H1 (cell line): ENCODE results near the gene BRMS1L. TPM values are rescaled to one million over a fixed set of nuclear protein-coding genes. Genes with fewer than 3 reads are reported as not detected.
"Not testable (repeated sequence)": the region's sequence is repeated elsewhere in the genome, so short reads cannot be mapped to it uniquely, and the experiment has no call there.

Experiments used
- CTCF ChIA-PET: fragments of 300-600 bp; sonication (Branson Sonifier 250); formaldehyde crosslinking; loops from one replicate; lab custom pipeline; 2021; ENCODE audit not compliant: partially characterized antibody; lab: Charles Lee
- POLR2A ChIA-PET: fragments of 300-600 bp; sonication (Branson Sonifier 250); formaldehyde crosslinking; loops from one replicate; lab custom pipeline; 2021; ENCODE audit warnings: inconsistent platforms; ENCODE audit not compliant: partially characterized antibody; lab: Charles Lee
- DNase-seq, 2 experiments: peaks; one replicate each; pipeline versions ENCODE4 v3.0.0 to v3.0.0-alpha.2; 2010 to 2022; ENCODE audit warnings: low spot score in 2 of 2, low read depth in 1 of 2, mixed read lengths in 1 of 2
- FAIRE-seq: peaks from 2 replicates; lab custom pipeline; 2011; peaks lifted over from hg19 to GRCh38; lab: Jason Lieb, UNC
- H2AFZ ChIP-seq: 2 replicates; pipeline ENCODE4 v1.8.1; 2012; ENCODE audit warnings: low read length, inconsistent platforms
- H2AK5ac ChIP-seq: 2 replicates; pipeline ENCODE4 v1.6.1; 2013; ENCODE audit warnings: low read depth, low read length
- H2BK120ac ChIP-seq: replicated peaks from 2 replicates; pipeline ENCODE3; 2013; ENCODE audit warnings: low read depth, low read length, inconsistent platforms
- H2BK12ac ChIP-seq: 2 replicates; pipeline ENCODE4 v1.6.1; 2013; ENCODE audit warnings: low read depth, low read length
- H2BK15ac ChIP-seq: 2 replicates; pipeline ENCODE4 v1.6.1; 2013; ENCODE audit warnings: low read length
- H2BK20ac ChIP-seq: 2 replicates; pipeline ENCODE4 v1.6.1; 2013; ENCODE audit warnings: low read length
- H2BK5ac ChIP-seq: 2 replicates; pipeline ENCODE4 v1.6.1; 2013; ENCODE audit warnings: low read depth, low read length
- H3K14ac ChIP-seq: 2 replicates; pipeline ENCODE4 v1.6.1; 2013; ENCODE audit warnings: inconsistent platforms; ENCODE audit not compliant: insufficient read length
- H3K18ac ChIP-seq: 2 replicates; pipeline ENCODE4 v1.6.1; 2013; ENCODE audit warnings: low read length; ENCODE audit errors: extremely low read depth
- H3K23ac ChIP-seq: 2 replicates; pipeline ENCODE4 v1.6.1; 2013; ENCODE audit warnings: inconsistent platforms; ENCODE audit not compliant: insufficient read length
- H3K23me2 ChIP-seq: 2 replicates; pipeline ENCODE4 v1.6.1; 2013; ENCODE audit warnings: low read depth, low read length
- H3K27ac ChIP-seq: 2 replicates; pipeline ENCODE4 v1.6.1; 2011; ENCODE audit warnings: low read depth, low read length, inconsistent platforms
- H3K27me3 ChIP-seq, 4 experiments: replicated peaks in 1 of 4; 1 replicate in 1 of 4; 2 replicates in 3 of 4; pipeline versions ENCODE4 v1.6.1 to v1.8.1; 2011 to 2013; ENCODE audit warnings: low read length in 3 of 4, mild to moderate bottlenecking in 3 of 4, inconsistent platforms in 2 of 4, mixed read lengths in 2 of 4, moderate library complexity in 1 of 4; ENCODE audit not compliant: control insufficient read depth in 3 of 4, insufficient read depth in 3 of 4; ENCODE audit errors: extremely low read depth in 1 of 4
- H3K36me3 ChIP-seq, 4 experiments: 2 replicates each; pipeline versions ENCODE4 v1.6.1 to v1.8.1; 2011 to 2013; ENCODE audit warnings: mild to moderate bottlenecking in 4 of 4, low read length in 3 of 4, moderate library complexity in 2 of 4, control low read depth in 1 of 4, inconsistent platforms in 1 of 4; ENCODE audit not compliant: insufficient read depth in 4 of 4, control insufficient read depth in 2 of 4
- H3K4ac ChIP-seq: replicated peaks from 2 replicates; pipeline ENCODE3; 2013; ENCODE audit warnings: low read length, low read depth, mixed read lengths, inconsistent platforms; ENCODE audit not compliant: insufficient read length
- H3K4me1 ChIP-seq, 4 experiments: replicated peaks in 1 of 4; 1 replicate in 1 of 4; 2 replicates in 3 of 4; pipeline versions ENCODE4 v1.6.1 to v1.8.1; 2011 to 2013; ENCODE audit warnings: low read length in 3 of 4, inconsistent platforms in 2 of 4, mixed read lengths in 1 of 4; ENCODE audit not compliant: insufficient read depth in 4 of 4, control insufficient read depth in 3 of 4
- H3K4me2 ChIP-seq, 2 experiments: 2 replicates each; pipeline versions ENCODE4 v1.6.1 to v1.8.1; 2011 to 2013; ENCODE audit warnings: low read depth in 2 of 2, low read length in 2 of 2, control low read depth in 1 of 2, inconsistent platforms in 1 of 2, mild to moderate bottlenecking in 1 of 2; ENCODE audit not compliant: insufficient read depth in 1 of 2
- H3K4me3 ChIP-seq, 4 experiments: fragments of 200-600, 300-600 bp in 1 of 4; sonication (generic), shearing (Covaris generic), sonication (Bioruptor Twin) in 1 of 4; 2 replicates each; pipeline versions ENCODE4 v1.5.1 to v1.8.1; 2011 to 2016; ENCODE audit warnings: low read length in 4 of 4, low read depth in 3 of 4, control low read depth in 2 of 4, inconsistent platforms in 2 of 4, mild to moderate bottlenecking in 2 of 4, mixed read lengths in 1 of 4, moderate library complexity in 1 of 4; ENCODE audit not compliant: insufficient read depth in 2 of 4; ENCODE audit errors: extremely low read depth in 1 of 4
- H3K56ac ChIP-seq: replicated peaks from 2 replicates; pipeline ENCODE3; 2013; ENCODE audit warnings: low read depth, mild to moderate bottlenecking, mixed read lengths, low read length, inconsistent platforms; ENCODE audit not compliant: insufficient read length
- H3K79me1 ChIP-seq: 2 replicates; pipeline ENCODE4 v1.6.1; 2013; ENCODE audit warnings: low read depth, low read length, control low read depth
- H3K79me2 ChIP-seq, 2 experiments: 2 replicates each; pipeline versions ENCODE4 v1.6.1 to v1.8.1; 2012 to 2013; ENCODE audit warnings: low read length in 2 of 2, mild to moderate bottlenecking in 2 of 2, inconsistent platforms in 1 of 2; ENCODE audit not compliant: insufficient read depth in 2 of 2, control insufficient read depth in 1 of 2
- H3K9ac ChIP-seq, 4 experiments: replicated peaks in 1 of 4; 1 replicate in 1 of 4; 2 replicates in 3 of 4; pipeline versions ENCODE4 v1.6.1 to v1.8.1; 2011 to 2013; ENCODE audit warnings: low read depth in 3 of 4, low read length in 3 of 4, control low read depth in 2 of 4, mild to moderate bottlenecking in 2 of 4, moderate library complexity in 2 of 4, inconsistent platforms in 1 of 4; ENCODE audit errors: extremely low read depth in 1 of 4
- H3K9me3 ChIP-seq, 2 experiments: 2 replicates each; pipeline versions ENCODE4 v1.6.1 to v1.8.1; 2012 to 2013; ENCODE audit warnings: mild to moderate bottlenecking in 2 of 2, moderate library complexity in 2 of 2, control low read depth in 1 of 2, inconsistent platforms in 1 of 2, low read depth in 1 of 2, low read length in 1 of 2, mixed read lengths in 1 of 2; ENCODE audit not compliant: insufficient read depth in 2 of 2
- H4K20me1 ChIP-seq, 2 experiments: replicated peaks in 1 of 2; 2 replicates each; pipeline versions ENCODE3 to v1.8.1; 2011 to 2013; ENCODE audit warnings: inconsistent platforms in 2 of 2, low read length in 2 of 2, mild to moderate bottlenecking in 1 of 2; ENCODE audit not compliant: insufficient read depth in 2 of 2, control insufficient read depth in 1 of 2
- H4K5ac ChIP-seq: 2 replicates; pipeline ENCODE4 v1.6.1; 2013; ENCODE audit warnings: low read length, low read depth, mixed read lengths, inconsistent platforms; ENCODE audit not compliant: insufficient read length
- H4K8ac ChIP-seq: 2 replicates; pipeline ENCODE4 v1.8.0; 2013; ENCODE audit warnings: mild to moderate bottlenecking, moderate library complexity, low read length, inconsistent platforms; ENCODE audit not compliant: insufficient read depth; ENCODE audit errors: extremely low read depth
- H4K91ac ChIP-seq: replicated peaks from 2 replicates; pipeline ENCODE3; 2013; ENCODE audit warnings: low read length, mixed read lengths, inconsistent platforms; ENCODE audit not compliant: insufficient read length
- WGBS, 2 experiments: shearing (Covaris generic) in 1 of 2; methylation state at CpG; one replicate each; pipeline versions ENCODE4 v1.1.6 to v1.1.7; 2013 to 2015; ENCODE audit warnings: low lambda C conversion rate in 2 of 2, mixed read lengths in 2 of 2, inconsistent platforms in 1 of 2, low coverage in 1 of 2, missing lambda C conversion rate in 1 of 2; ENCODE audit not compliant: insufficient replicate concordance in 2 of 2, insufficient coverage in 1 of 2, insufficient read length in 1 of 2; ENCODE audit errors: extremely low coverage in 1 of 2, missing lambda C conversion rate in 1 of 2; 5-methylcytosine and 5-hydroxymethylcytosine counted together
- polyA plus RNA-seq, 7 experiments: library from polyadenylated mRNA; depleted of rRNA in 3 of 7; stranded (reverse) in 5 of 7; unstranded in 2 of 7; fragments of >200 nt in 5 of 7; fragments of 200-250 nt in 2 of 7; gene quantifications; 1 replicate in 5 of 7; 2 replicates in 1 of 7; 4 replicates in 1 of 7; pipeline versions ENCODE4 v1.2.1 to v1.2.3, GENCODE V29; 2011 to 2013; ENCODE audit warnings: missing spikeins in 2 of 7, mixed read lengths in 2 of 7
- total RNA-seq: library from RNA; stranded (reverse); fragmentation: NEBNext Ultra II Directional; extraction: Animal tissue kit (Norgen Biotek cat#: 25700); gene quantifications from 2 replicates; pipeline ENCODE4 v1.2.1, GENCODE V29; 2021

BRMS1L gene
- total and polyA plus RNA-seq, 2 of the 8 experiments (the other 6 are each of a cell fraction or from before 2014, with no cell fraction given): 4.4 to 10.9 TPM

DNA sequence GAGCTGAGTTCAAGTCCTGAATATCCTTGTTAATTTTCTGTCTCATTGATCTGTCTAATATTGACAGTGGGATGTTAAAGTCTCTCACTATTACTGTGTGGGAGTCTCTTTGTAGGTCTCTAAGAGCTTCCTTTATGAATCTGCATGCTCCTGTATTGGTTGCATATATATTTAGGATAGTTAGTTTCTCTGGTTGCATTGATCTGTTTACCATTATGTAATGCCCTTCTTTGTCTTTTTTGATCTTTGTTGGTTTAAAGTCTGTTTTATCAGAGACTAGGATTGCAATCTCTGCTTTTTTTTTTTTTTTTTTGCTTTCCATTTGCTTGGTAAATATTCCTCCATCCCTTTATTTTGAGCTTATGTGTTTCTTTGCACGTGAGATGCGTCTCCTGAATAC lies 15.6 kb downstream of the BRMS1L start:
- H3K36me3 ChIP-seq, H3K79me1 ChIP-seq, H3K4ac ChIP-seq, FAIRE-seq, H3K23ac ChIP-seq, H2BK12ac ChIP-seq, H3K18ac ChIP-seq, H3K79me2 ChIP-seq, H2AFZ ChIP-seq, H2BK5ac ChIP-seq, H3K56ac ChIP-seq, DNase-seq, H2BK120ac ChIP-seq, H4K5ac ChIP-seq, H4K91ac ChIP-seq, H3K4me1 ChIP-seq, H4K20me1 ChIP-seq, H3K23me2 ChIP-seq, H3K4me3 ChIP-seq, H2AK5ac ChIP-seq, H3K9ac ChIP-seq, H2BK20ac ChIP-seq, H3K4me2 ChIP-seq, H3K27me3 ChIP-seq, POLR2A ChIA-PET, H2BK15ac ChIP-seq, H4K8ac ChIP-seq, H3K9me3 ChIP-seq, H3K14ac ChIP-seq, H3K27ac ChIP-seq: not testable (repeated sequence)
- CTCF ChIA-PET: interaction anchor here (1.4 kb wide), 1 partner anchor 20 kb away, joined by 3 read pairs; no protein-coding TSS in a partner anchor
- 88% methylated on average over 2 of the region's 2 CpGs; no CpG with 5 or more reads in 1 of the 2 experiments for WGBS, 2 experiments

DNA sequence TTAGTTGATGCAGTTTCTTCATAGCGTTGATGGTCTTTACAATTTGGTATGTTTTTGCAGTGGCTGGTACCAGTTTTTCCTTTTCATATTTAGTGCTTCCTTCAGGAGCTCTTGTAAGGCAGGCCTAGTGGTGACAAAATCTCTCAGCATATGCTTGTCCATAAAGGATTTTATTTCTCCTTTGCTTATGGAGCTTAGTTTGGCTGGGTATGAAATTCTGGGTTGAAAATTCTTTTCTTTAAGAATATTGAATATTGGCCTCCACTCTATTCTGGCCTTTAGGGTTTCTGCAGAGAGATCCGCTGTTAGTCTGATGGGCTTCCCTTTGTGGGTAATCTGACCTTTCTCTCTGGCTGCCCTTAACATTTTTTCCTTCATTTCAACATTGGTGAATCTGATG lies 16.1 kb downstream of the BRMS1L start:
- H3K9ac ChIP-seq, H2BK12ac ChIP-seq, H2BK120ac ChIP-seq, H3K4me1 ChIP-seq, H3K23ac ChIP-seq, H4K91ac ChIP-seq, H3K36me3 ChIP-seq, H2BK20ac ChIP-seq, H3K9me3 ChIP-seq, H3K56ac ChIP-seq, H2BK5ac ChIP-seq, H2AK5ac ChIP-seq, H3K27me3 ChIP-seq, H3K18ac ChIP-seq, H3K23me2 ChIP-seq, DNase-seq, H3K27ac ChIP-seq, H2AFZ ChIP-seq, H3K4me3 ChIP-seq, H3K79me2 ChIP-seq, H3K14ac ChIP-seq, FAIRE-seq, H4K5ac ChIP-seq, POLR2A ChIA-PET, H3K79me1 ChIP-seq, H4K8ac ChIP-seq, H4K20me1 ChIP-seq, H3K4me2 ChIP-seq, H3K4ac ChIP-seq, H2BK15ac ChIP-seq: not testable (repeated sequence)
- CTCF ChIA-PET: interaction anchor here (1.4 kb wide), 1 partner anchor 20 kb away, joined by 3 read pairs; no protein-coding TSS in a partner anchor
- WGBS, 2 experiments: 95% methylated on average over 2 of the region's 2 CpGs; no CpG with 5 or more reads in 1 of the 2 experiments
